K562 (cell line): Measurements from ENCODE around the gene ANKZF1. TPM values are rescaled to one million over a fixed set of nuclear protein-coding genes. Genes with fewer than 3 reads are reported as not detected.
A peak's percentile ranks its signal among the peaks of the same experiment; 100 is the strongest.

ENCODE experiments used
- CBX5 ChIP-seq: IDR thresholded peaks from 2 replicates; pipeline ENCODE4 v1.6.1; 2014; ENCODE audit warnings: low read depth, borderline replicate concordance
- CBX8 ChIP-seq: fragments of 200-600 bp; sonication (generic); IDR thresholded peaks from 2 replicates; pipeline ENCODE4 v1.6.1; 2012; ENCODE audit warnings: borderline replicate concordance, mixed run types, low read depth, mild to moderate bottlenecking, moderate library complexity, mixed read lengths, low read length, control low read depth, inconsistent platforms; ENCODE audit not compliant: poor library complexity, severe bottlenecking; ENCODE audit errors: extremely low read depth
- CCAR2 ChIP-seq: fragments of 200-400 bp; formaldehyde crosslinking; IDR thresholded peaks from 2 replicates; pipeline ENCODE4 v1.6.1; 2017; ENCODE audit warnings: mild to moderate bottlenecking, low read depth, low read length
- ETV1 ChIP-seq: fragments of 450-650 bp; conservative IDR thresholded peaks from 2 replicates; pipeline ENCODE4 v1.6.1; 2016; ENCODE audit warnings: missing genetic modification characterization, control low read depth, low read depth, missing compliant biosample characterization
- KLF6 ChIP-seq: fragments of 250-450 bp; sonication (Bioruptor Pico); IDR thresholded peaks from 2 replicates; pipeline ENCODE4 v1.4.0; 2020; ENCODE audit warnings: mild to moderate bottlenecking, moderate library complexity, borderline replicate concordance
- LEF1 ChIP-seq: fragments of 450-650 bp; IDR thresholded peaks from 2 replicates; pipeline ENCODE4 v1.6.1; 2016; ENCODE audit warnings: mild to moderate bottlenecking
- NFRKB ChIP-seq: fragments of 450-650 bp; IDR thresholded peaks from 2 replicates; pipeline ENCODE4 v1.6.1; 2016; ENCODE audit warnings: low read depth
- NR2C1 ChIP-seq, 2 experiments: fragments of 450-650 bp; IDR thresholded peaks; 2 replicates each; pipeline ENCODE4 v1.6.1; 2017; ENCODE audit warnings: mild to moderate bottlenecking in 2 of 2, antibody characterized with exemption in 1 of 2, inconsistent platforms in 1 of 2, missing compliant biosample characterization in 1 of 2, missing genetic modification characterization in 1 of 2
- TCF7L2 ChIP-seq: fragments of 150-350 bp; IDR thresholded peaks from 2 replicates; pipeline ENCODE4 v1.6.1; 2016; ENCODE audit warnings: low read depth, mild to moderate bottlenecking, low read length, moderate library complexity
- TEAD2 ChIP-seq: fragments of 450-650 bp; IDR thresholded peaks from 2 replicates; pipeline ENCODE4 v1.6.1; 2016; ENCODE audit warnings: missing genetic modification characterization, control low read depth, missing compliant biosample characterization
- ZNF655 ChIP-seq: fragments of 250-450 bp; sonication (Bioruptor Pico); IDR thresholded peaks from 2 replicates; pipeline ENCODE4 v1.5.0; 2021
- polyA plus RNA-seq, 8 experiments: library from polyadenylated mRNA; depleted of rRNA in 4 of 8; stranded (reverse) in 5 of 8; unstranded in 3 of 8; fragments of >200 nt; fragmentation: Nextera tagmentation in 2 of 8; fragmentation: Illumina TruSeq in 1 of 8; extraction: Ambion mirVana in 2 of 8; extraction: Trizol in 1 of 8; gene quantifications; 2 replicates each; pipeline versions ENCODE4 v1.2.1 to v1.2.3, GENCODE V29; 2011 to 2014; ENCODE audit warnings: inconsistent platforms in 1 of 8, missing spikeins in 1 of 8
- total RNA-seq, 7 experiments: library from RNA; depleted of rRNA in 6 of 7; stranded (reverse); fragments of >200 nt in 6 of 7; fragmentation: Illumina TruSeq in 2 of 7; extraction: Trizol in 2 of 7; gene quantifications; 2 replicates each; pipeline versions ENCODE4 v1.2.1 to v1.2.3, GENCODE V29; 2011 to 2021; ENCODE audit warnings: low replicate concordance in 1 of 7
- TF ChIP-seq, protein P1 (sequence below): fragments of 200-600 bp; sonication (generic); IDR thresholded peaks from one replicate; pipeline ENCODE4 v1.6.1; 2012; ENCODE audit warnings: mild to moderate bottlenecking, low read depth, low read length, inconsistent platforms
- TF ChIP-seq, protein P2 (sequence below): fragments of 450-650 bp; IDR thresholded peaks from one replicate; pipeline ENCODE4 v1.6.1; 2018; ENCODE audit warnings: mild to moderate bottlenecking, moderate library complexity; ENCODE audit not compliant: partially characterized antibody

ANKZF1 gene
- total and polyA plus RNA-seq, 9 of the 15 experiments (the other 6 are each of a cell fraction or from before 2014, with no cell fraction given): 3.1 to 60.6 (median 31.0) TPM

GRCh38 chr2:219279151-219279915 is 49.7 kb downstream of the ANKZF1 start, which contains the start of gene DNAJB2 (continued):
- TF ChIP-seq, protein P1, sequence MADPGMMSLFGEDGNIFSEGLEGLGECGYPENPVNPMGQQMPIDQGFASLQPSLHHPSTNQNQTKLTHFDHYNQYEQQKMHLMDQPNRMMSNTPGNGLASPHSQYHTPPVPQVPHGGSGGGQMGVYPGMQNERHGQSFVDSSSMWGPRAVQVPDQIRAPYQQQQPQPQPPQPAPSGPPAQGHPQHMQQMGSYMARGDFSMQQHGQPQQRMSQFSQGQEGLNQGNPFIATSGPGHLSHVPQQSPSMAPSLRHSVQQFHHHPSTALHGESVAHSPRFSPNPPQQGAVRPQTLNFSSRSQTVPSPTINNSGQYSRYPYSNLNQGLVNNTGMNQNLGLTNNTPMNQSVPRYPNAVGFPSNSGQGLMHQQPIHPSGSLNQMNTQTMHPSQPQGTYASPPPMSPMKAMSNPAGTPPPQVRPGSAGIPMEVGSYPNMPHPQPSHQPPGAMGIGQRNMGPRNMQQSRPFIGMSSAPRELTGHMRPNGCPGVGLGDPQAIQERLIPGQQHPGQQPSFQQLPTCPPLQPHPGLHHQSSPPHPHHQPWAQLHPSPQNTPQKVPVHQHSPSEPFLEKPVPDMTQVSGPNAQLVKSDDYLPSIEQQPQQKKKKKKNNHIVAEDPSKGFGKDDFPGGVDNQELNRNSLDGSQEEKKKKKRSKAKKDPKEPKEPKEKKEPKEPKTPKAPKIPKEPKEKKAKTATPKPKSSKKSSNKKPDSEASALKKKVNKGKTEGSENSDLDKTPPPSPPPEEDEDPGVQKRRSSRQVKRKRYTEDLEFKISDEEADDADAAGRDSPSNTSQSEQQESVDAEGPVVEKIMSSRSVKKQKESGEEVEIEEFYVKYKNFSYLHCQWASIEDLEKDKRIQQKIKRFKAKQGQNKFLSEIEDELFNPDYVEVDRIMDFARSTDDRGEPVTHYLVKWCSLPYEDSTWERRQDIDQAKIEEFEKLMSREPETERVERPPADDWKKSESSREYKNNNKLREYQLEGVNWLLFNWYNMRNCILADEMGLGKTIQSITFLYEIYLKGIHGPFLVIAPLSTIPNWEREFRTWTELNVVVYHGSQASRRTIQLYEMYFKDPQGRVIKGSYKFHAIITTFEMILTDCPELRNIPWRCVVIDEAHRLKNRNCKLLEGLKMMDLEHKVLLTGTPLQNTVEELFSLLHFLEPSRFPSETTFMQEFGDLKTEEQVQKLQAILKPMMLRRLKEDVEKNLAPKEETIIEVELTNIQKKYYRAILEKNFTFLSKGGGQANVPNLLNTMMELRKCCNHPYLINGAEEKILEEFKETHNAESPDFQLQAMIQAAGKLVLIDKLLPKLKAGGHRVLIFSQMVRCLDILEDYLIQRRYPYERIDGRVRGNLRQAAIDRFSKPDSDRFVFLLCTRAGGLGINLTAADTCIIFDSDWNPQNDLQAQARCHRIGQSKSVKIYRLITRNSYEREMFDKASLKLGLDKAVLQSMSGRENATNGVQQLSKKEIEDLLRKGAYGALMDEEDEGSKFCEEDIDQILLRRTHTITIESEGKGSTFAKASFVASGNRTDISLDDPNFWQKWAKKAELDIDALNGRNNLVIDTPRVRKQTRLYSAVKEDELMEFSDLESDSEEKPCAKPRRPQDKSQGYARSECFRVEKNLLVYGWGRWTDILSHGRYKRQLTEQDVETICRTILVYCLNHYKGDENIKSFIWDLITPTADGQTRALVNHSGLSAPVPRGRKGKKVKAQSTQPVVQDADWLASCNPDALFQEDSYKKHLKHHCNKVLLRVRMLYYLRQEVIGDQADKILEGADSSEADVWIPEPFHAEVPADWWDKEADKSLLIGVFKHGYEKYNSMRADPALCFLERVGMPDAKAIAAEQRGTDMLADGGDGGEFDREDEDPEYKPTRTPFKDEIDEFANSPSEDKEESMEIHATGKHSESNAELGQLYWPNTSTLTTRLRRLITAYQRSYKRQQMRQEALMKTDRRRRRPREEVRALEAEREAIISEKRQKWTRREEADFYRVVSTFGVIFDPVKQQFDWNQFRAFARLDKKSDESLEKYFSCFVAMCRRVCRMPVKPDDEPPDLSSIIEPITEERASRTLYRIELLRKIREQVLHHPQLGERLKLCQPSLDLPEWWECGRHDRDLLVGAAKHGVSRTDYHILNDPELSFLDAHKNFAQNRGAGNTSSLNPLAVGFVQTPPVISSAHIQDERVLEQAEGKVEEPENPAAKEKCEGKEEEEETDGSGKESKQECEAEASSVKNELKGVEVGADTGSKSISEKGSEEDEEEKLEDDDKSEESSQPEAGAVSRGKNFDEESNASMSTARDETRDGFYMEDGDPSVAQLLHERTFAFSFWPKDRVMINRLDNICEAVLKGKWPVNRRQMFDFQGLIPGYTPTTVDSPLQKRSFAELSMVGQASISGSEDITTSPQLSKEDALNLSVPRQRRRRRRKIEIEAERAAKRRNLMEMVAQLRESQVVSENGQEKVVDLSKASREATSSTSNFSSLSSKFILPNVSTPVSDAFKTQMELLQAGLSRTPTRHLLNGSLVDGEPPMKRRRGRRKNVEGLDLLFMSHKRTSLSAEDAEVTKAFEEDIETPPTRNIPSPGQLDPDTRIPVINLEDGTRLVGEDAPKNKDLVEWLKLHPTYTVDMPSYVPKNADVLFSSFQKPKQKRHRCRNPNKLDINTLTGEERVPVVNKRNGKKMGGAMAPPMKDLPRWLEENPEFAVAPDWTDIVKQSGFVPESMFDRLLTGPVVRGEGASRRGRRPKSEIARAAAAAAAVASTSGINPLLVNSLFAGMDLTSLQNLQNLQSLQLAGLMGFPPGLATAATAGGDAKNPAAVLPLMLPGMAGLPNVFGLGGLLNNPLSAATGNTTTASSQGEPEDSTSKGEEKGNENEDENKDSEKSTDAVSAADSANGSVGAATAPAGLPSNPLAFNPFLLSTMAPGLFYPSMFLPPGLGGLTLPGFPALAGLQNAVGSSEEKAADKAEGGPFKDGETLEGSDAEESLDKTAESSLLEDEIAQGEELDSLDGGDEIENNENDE: no peak
- TF ChIP-seq CBX5 (peak; percentile 38; the same call in 1 of the 2 replicates), ZNF655 (no peak), ETV1 (tag) (peak; percentile 84), NR2C1 (IDR thresholded peaks at IDR 0.05) (no peak), NR2C1 (tag; IDR thresholded peaks at IDR 0.05) (0 out of 2 replicates have a peak, but pooled peaks have one; percentile 28), CBX8 (no peak), TEAD2 (no peak), TCF7L2 (no peak), NFRKB (no peak), LEF1 (peak; percentile 90), KLF6 (CRISPR knock-in tag) (peak; percentile 36; the same call in 1 of the 2 replicates), CCAR2 (no peak)
- TF ChIP-seq, protein P2, sequence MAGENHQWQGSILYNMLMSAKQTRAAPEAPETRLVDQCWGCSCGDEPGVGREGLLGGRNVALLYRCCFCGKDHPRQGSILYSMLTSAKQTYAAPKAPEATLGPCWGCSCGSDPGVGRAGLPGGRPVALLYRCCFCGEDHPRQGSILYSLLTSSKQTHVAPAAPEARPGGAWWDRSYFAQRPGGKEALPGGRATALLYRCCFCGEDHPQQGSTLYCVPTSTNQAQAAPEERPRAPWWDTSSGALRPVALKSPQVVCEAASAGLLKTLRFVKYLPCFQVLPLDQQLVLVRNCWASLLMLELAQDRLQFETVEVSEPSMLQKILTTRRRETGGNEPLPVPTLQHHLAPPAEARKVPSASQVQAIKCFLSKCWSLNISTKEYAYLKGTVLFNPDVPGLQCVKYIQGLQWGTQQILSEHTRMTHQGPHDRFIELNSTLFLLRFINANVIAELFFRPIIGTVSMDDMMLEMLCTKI: no peak
